ENCODE measurements around the gene SLC26A11.

Gene SLC26A11

DNA sequence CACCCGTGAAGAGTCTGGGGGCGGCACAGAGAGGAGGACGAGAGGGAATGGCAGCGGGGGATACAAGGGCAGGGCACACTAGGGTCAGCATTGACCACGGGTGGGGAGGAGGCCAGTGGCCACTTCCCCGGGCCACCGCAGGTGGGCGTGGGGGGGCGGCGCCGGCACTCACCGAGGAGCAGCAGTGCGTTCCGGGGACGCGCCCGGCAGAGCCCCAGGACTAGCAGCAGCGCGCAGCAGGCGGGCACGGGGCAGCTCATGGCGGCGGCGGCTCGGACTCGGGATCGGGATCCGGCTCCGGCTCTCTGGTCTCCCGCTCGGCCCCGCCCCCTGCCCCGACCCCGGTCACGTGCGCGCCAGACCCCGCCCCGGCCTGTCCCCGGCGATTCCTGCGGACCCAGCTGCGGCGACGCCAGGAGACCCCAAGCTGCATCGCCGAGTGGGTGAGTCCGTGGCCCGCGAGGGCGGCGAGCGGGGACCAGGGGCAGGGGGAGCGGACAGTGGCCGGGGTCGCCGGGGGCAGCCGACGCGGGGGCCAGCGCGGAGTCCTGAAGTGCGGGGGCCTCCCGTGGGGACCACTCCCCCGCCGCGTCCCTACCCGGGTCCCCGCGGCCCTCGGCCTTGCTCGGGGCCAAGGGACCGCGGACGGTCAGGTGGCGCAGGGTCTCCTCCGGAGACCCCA lies at the start of gene SLC26A11, which contains the start of gene SGSH:
TSS of gene SLC26A11 (plus strand) at position 374 of the 682 bp plus-strand sequence. CDS start 1,134 bp downstream, outside the sequence.
TSS of gene SGSH (minus strand) at position 280 of the 682 bp plus-strand sequence. CDS start at position 260, 20 bp downstream.
- DNase-seq = peak in 3 of 4 experiments; percentile 13 to 50 (median 27)

DNA sequence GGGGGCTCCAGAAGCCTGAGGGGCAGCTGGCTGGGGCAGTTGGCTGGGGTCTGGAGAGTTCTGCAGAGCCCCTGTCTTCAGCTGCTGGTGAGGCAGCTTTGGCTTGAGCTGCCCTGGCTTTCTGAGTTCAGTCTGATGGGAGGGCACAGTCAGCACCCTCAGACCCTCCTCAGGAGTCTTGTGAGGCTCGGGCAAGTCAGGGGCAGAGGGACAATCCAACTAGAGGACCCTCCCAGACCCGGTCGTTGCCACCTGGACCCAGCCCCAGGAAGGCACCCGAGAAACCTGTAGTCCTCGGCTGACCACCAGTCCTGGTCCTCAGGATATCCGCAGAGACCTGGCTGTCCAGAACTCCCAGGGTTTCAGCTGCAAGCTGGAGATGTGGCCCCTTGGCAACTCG lies 48.5 kb upstream of the SLC26A11 start:
- no peak for DNase-seq

DNA sequence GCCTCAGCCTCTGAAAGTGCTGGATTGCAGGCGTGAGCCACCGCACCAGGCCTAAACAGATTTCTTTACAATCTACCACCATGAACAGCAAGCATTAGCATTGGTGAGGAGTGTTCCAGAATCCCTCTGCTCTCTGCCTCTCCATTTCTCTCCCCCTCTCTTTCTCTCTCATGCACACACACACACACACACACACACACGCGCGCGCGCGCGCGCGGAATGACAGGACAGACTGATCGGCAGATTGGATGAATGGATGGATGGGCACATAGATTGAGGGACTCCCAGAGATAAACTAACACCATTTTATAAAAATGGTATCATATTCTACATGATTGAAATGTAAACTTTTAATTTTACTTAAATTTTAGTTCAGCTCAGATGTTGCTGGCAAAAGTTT lies 47.1 kb upstream of the SLC26A11 start:
- DNase-seq = no peak

DNA sequence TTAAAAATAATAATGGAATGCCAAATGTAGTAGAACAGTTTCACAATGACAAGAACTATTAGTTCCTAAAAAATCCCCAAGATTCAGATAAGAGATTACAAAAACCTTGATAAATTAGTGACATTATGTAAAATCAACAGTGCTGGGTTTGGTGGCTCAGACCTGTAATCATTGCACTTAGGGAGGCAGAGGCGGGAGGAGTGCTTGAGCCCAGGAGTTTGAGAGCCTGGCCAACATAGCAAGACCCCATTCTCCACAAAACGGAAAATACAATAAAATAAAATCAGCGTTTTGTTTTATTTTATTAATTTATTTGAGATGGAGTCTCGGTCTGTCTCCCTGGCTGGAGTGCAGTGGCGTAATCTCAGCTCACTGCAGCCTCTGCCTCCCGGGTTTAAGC lies 46.3 kb upstream of the SLC26A11 start:
- DNase-seq = no peak

DNA sequence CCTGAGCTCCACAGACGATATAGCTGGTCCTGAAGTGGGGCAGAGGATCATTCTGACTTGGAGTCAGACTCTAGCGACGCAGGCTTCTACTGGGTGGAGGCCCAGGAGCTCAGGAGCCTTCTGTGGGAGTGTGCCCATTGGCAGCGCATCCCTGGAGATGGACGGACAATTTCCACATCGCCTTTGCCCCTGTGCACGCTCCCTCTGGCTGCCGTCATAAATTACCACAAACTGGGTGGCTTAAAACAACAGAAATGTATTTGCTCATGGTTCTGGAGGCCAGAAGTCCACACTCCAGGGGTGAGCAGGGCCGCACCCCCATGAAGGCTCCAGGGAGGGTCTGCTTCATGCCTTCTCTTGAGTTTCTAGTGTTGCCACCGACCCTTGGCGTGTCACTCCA lies 43.5 kb upstream of the SLC26A11 start:
- no peak for DNase-seq

DNA sequence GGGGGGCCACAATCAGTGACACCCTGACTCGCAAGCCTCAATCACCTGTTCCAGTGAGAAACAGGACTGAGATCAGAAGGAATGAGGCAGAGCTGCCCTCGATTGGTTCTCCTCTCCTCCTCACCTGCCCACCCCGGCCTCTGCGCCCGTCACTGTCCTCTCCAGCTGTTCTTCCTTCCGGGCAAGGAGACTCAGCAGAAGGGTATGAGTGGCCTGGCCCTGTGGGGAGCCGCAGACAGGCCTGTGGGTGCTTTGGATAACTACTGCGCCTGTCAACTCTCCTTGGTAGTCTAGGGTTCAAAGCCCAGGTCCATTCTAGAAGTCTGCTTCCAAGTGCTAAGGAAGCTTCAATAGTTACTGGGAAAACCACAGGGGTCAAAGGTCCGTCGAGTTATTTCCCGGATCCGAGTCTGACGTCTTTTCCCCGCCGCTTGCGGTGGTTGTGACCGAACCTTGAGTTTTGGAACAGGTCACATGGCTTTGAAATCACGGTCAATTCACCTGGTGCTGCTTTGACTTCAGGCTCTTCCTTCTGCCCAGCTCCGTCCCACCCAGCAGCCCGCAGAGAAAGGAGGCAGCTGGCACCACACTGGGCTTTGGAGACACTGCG lies 42.1 kb upstream of the SLC26A11 start:
- DNase-seq = no peak

DNA sequence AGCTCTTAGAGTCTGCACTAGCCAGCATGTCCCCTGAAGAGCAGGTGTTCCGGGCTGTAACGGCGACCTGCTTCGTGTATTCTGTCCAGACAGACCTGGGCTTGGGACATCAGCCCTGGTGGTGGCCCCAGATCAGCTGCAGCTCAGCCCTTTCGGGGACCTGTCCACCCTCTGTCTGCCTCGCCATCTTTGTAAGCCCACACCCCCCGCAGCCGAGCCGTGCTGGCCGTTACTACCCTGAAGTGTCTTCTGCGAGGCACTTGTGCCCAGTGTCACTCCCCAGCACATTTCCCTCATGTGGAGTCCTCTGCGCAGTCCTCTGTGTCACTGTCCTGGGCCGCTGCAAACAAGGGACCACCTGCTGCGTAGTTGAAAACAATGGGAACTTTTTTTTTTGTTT lies 40.0 kb upstream of the SLC26A11 start:
- DNase-seq = no peak

DNA sequence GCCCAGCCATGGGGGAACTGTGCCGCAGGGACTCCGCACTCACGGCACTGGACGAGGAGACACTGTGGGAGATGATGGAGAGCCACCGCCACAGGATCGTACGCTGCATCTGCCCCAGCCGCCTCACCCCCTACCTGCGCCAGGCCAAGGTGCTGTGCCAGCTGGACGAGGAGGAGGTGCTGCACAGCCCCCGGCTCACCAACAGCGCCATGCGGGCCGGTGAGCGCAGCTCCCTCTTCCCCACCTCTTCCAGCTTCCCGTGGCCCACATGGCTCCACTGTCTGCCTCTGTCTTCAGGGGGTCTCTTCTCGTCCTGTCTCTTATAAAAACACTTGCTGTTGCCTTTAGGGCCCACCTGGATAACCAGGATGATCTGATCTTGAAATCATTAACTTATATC lies 38.8 kb upstream of the SLC26A11 start:
- no peak for DNase-seq

DNA sequence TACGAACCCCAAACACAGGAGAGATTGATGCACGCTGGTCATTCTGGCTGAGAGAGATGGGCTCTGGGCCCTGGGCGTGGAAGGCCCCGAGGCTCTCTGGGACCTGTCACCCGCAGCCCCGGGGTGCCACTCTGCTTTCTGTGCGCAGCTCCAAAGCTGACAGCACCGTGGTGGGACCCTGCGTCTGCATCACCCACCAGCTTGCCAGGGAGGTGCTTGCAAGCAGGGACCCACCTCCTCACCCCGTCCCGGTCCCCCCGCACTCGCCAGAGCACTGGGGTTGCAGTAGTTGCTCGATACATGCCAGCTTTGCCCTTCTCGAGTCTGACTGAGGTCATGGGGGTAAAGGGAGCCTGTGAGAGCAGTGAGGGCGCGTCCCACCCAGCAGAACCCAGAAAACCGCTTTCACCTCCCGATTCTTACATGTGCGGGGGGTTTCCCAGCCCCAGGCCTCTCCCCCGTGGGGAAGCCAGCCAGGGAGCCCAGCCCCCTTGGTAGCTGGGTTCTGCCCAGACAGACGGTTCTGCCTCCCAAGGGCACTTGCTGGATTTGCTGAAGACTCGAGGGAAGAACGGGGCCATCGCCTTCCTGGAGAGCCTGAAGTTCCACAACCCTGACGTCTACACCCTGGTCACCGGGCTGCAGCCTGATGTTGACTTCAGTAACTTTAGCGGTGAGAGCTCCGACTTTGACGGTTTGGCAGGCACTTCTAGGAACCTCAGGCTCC lies 37.9 kb upstream of the SLC26A11 start:
- DNase-seq = no peak

DNA sequence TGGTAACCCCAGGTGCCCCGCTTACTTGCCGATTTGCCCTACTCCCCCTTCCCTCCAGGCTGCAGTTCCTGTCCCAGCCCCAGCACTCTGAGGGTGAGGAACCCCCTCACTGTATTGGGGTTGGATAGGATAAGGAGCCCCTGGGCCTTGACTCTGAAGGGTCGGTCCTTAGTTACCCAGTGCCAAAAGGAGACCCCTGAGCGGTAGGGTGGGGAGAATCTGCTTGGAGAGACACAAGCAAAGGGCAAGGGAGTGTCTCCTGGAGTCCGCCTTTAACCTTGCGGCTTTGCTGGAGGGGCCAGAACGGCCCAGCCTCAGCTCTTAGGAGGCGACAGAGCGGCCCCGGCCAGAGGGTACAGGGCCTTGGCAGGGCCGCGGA lies 37.4 kb upstream of the SLC26A11 start:
- DNase-seq = no peak

DNA sequence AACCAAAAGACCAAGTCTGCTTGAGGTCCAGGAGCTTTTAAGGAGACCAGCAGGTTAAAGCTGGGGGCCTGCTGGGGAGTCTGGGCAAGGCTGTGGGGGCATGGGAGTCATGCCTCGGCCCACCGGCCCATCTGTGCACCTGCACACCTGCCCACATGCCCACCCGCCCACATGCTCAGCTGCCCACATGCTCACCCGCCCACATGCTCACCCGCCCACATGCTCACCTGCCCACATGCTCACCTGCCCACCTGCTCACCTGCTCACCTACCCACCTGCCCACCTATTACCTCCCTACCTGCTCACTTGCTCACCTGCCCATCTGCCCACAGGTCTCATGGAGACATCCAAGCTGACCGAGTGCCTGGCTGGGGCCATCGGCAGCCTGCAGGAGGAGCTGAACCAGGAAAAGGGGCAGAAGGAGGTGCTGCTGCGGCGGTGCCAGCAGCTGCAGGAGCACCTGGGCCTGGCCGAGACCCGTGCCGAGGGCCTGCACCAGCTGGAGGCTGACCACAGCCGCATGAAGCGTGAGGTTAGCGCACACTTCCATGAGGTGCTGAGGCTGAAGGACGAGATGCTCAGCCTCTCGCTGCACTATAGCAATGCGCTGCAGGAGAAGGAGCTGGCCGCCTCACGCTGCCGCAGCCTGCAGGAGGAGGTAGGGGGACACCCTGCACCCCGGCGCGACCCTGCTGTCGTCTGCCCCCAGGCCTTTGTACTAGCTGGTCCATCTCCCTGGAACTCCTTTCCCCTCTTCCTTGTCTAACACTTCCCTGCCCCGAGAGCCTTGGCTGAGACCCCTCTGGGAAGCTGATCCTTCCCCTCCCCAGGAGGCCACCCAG lies 36.4 kb upstream of the SLC26A11 start:
- DNase-seq = no peak

DNA sequence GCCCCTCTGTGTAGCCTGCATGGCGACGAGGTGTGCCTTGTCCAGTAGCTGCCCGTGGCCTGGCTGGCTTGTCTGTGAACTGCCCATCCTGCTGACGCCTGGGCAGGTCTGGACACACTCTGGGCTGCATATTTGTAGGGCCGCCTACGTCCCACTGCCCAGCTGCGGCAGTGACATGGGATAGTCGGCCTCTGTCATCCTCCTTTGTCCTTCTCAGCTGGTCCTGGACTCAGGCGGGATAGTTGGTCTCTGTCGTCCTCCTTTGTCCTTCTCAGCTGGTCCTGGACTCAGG lies 35.9 kb upstream of the SLC26A11 start:
- DNase-seq = no peak

DNA sequence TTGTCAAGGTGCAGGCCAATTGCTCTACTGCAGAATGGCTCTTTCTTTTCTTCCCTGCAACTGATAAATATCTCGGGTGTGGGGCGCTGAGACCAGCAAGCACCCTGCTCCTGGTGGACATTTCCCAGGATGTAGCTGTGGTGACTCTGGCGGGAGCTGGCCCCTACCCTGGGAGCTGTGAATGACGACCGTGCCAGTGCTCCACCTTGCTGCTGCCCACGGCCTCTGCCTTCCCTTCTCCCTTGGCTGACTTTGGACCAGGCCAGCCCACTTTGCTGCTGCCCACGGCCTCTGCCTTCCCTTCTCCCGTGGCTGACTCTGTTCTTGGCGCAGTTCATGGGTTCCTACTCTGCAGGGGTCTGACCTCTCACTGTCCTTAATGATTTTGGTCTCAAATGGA lies 34.3 kb upstream of the SLC26A11 start:
- DNase-seq = no peak

DNA sequence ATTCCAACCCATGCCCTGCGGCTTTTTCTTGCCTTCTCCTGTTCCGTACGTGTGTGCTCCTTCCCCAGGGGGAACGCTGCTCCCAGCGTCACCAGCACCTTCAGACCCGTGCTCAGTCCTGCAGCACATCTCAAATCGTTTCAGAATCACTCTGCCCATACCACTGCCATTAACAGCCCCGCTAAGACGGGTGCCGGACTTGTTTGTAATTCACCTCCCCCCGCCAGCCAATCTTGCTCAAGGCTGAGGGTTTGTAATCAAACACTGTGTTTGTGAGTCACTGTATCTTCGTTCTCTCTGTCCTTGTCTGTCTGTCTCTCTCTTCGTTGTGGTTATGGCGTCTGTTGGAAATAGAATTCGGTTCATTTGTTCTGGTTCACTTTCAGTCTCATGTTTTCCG lies 33.1 kb upstream of the SLC26A11 start:
- no peak for DNase-seq

DNA sequence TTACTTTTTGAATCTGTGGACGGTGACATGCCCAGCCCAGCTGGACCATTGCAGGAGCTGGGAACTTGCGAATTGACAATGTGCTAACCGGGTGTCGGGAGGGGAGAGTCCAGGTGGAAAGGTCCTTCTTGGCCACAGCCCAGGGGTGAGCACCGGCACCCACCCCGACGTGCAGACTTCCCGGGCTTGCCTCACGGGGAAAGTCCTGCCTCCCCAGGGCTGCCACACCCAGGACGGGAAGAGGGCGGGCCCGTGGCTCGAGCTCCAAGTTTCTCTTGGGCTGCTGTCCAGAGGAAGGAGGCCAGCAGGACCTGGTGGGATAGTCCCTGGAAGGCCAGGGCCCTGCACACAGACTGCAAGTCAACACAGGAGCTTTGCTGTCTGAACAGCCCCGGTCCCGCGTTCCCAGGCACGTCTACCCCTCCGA lies 32.7 kb upstream of the SLC26A11 start:
- no peak for DNase-seq

DNA sequence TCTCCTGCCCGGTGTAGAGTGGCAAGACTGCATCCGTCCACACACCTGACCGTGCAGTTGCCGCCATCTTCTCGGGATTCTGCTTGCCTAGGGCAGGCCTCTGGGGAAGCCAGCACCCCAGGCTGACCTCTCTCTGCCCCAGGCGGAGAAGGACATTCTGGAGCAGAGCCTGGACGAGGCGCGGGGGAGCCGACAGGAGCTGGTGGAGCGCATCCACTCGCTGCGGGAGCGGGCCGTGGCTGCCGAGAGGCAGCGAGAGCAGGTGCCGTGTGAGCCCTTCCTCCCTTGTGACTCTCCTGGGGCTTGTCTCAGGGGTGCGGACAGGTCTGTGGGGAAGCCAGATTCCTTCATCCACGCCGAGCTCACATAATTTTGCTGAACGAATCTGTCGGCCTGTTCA lies 30.6 kb upstream of the SLC26A11 start:
- no peak for DNase-seq

DNA sequence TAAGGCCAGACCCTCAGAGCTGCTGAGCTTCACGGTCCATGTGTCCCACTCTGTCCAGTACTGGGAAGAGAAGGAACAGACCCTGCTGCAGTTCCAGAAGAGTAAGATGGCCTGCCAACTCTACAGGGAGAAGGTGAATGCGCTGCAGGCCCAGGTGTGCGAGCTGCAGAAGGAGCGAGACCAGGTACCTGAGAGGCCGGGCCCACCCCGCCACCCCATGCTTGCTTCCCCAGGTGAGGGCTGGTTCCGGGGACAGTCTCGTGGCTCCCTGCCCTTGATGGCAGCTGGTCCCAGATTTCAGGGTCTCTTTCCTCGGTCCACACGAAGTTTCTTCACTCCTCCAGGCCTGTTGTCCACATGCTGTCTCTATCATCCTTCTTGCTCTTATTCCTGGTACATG lies 29.5 kb upstream of the SLC26A11 start:
- DNase-seq = no peak

DNA sequence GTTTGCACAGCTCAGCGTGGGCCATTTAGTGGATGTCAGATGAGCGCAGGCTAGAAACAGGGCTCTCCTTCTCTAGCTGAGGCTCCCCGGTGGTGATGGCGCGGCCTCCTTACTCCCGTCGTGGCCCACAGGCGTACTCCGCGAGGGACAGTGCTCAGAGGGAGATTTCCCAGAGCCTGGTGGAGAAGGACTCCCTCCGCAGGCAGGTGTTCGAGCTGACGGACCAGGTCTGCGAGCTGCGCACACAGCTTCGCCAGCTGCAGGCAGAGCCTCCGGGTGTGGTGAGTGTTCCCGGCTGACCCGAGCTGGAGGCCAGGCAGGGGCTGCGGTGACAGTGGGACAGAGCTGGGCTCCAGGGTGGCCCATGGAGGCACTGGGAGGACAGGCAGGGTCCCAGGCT lies 29.0 kb upstream of the SLC26A11 start:
- no peak for DNase-seq

DNA sequence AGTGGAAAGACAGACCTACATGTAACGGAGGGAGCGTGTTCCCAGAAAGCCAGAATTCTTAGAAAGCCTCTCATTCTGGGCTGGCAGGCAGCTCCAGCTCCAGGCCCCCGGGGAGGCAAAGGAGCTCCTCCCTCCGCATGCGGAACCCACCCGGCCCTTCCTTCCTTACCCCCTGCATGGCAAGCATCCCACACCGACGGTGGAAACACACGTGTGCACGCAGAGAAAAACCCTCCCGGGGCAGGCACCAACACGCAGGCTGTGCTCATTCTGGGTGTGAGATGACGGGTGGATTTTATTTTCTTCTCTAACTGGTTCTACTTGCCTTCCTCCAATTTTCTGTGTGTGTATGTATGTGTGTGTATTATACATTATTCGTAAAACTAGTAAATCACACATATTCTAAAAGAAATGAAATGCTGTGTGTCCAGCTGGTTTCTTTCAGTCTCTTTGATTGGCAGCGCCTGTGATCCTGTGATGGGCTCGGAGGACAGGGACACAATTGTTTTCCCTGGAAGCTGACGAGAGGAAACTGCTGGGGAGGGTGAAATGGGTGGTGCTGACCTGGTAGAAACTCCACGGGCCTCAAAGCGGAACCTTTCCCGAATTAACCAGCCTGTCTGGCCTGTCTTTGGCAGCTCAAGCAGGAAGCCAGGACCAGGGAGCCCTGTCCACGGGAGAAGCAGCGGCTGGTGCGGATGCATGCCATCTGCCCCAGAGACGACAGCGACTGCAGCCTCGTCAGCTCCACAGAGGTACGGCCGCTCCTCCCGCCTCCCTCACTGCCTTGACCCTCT lies 28.2 kb upstream of the SLC26A11 start:
- DNase-seq = no peak

DNA sequence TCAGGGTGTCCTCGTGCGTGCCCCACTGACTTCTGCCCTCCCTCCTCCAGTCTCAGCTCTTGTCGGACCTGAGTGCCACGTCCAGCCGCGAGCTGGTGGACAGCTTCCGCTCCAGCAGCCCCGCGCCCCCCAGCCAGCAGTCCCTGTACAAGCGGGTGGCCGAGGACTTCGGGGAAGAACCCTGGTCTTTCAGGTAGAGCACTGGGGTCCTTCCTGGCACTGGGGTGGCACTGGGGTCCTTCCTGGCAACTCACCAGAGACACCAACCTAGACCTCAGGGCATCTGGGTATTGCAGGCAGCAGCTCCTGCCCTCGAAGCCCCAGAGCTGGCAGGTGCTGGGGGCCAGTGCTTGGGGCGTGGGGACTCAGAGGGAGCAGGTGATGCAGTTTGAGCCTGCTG lies 25.1 kb upstream of the SLC26A11 start:
- DNase-seq = no peak

DNA sequence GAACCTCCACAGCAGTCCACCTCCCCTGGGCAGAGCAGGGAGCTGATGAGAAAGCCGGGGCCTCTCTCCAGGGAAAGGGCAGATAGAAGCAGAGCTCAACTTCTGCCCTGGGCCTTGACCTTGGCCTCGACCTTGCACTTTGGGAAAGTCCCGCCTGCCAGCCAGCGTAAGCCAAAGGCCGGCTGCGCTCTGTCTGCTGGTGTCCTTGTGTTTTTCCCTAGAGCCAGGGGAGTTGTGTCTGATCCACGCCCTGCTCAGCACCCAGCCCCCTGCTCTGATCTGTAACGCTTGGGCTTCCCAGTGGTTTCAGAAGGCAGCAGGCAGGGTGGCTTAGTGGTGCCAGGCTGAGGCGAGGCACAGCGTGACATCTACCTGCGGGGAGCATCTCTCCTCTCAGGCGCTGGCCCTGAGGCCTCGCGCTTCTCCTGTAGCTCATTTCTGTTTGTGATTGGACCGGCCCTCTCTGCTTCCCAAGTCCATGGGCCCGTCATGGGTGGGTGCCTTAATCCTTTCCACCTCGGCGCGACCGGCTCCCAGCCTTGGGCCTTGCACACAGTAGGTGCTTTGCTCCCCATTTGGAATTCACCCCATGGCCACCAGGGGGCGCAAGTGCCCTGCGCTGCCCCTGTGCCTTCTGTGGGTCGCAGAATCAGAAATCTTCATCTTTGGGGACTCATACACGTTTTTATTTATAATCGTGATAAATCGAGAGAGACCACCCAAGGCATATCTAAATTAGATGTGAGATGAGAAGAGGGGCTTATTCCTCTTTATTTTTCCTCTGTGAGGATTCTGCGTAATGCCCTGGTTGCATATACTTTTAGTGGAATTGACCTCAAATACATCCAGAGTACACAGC lies 24.3 kb upstream of the SLC26A11 start:
- peak; percentile 25 to 51 (median 38) for DNase-seq

DNA sequence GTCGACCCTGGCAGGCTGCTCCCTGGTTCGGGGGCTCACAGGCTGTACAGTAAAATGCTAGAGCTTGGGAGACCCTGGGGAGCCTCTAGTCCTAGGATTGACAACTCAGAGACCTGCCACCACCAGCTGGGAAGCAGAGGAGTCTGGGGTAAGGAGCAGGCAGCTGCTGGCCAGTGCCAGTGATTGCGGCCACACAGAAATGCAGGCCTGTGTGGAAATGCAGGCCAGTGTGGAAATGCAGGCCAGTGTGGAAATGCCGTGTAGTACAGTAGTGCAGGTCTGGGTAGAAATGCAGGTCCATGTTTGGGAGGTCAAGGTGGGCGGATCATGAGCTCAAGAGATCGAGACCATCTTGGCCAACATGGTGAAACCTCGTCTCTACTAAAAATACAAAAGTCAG lies 23.6 kb upstream of the SLC26A11 start:
- DNase-seq = no peak
